HG03520 (cell line): ENCODE data around the gene BCAT1.
"Not testable (repeated sequence)": the region's sequence is repeated elsewhere in the genome, so short reads cannot be mapped to it uniquely, and the experiment has no call there.

Experiments
- ATAC-seq: cut with Tn5 transposase; IDR thresholded peaks from one replicate; pipeline ENCODE4 v1.9.1; 2021; ENCODE audit warnings: mild to moderate bottlenecking, moderate library complexity; ENCODE audit not compliant: unreplicated experiment

The BCAT1 gene

DNA sequence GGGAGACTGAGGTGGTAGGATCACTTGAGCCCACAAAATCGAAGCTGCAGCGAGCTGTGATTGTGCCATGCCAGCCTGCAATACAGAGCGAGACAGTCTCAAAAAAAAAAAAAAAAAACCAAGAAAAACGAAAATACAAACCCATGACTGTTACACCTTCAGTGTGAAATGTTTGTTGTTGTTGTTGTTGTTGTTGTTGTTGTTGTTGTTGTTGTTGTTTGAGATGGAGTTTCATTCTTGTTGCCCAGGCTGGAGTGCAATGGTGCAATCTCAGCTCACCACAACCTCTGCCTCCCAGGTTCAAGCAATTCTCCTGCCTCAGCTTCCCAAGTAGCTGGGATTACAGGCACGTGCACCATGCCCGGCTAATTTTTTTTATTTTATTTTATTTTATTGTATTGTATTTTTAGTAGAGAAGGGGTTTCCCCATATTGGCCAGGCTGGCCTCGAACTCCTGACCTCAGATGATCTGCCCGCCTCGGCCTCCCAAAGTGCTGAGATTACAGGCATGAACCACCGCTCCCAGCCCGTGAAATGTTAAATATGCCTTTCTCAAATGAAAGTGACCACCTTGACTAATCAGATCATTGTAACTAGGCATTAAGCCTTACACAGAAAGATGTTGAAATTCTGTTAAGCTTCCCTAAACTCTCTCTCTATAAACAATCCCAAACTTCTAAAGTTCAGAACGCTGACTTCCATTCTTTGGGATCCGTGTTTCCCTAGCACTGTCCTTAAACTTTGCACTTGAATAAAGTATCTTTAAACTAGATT lies 20.2 kb downstream of the BCAT1 start:
- ATAC-seq, result not testable (repeated sequence)

DNA sequence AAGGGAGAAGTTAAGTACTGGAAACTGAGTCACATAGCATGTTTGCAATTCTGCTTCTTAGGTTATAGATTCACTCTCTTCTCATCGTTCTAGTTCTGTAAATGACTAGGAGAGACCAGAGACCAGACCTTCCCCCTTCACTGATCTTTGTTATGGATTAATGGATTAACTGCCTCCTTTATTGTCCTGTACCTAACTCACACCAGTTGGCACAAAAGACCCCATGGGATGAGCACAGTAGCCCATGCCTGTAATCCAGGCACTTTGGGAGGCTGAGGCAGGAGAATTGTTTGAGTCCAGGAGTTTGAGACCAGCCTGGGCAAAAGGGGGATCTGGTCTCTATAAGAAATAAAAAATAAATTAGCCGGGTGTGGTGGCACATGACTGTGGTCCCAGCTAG lies 20.8 kb downstream of the BCAT1 start:
- no peak for ATAC-seq

DNA sequence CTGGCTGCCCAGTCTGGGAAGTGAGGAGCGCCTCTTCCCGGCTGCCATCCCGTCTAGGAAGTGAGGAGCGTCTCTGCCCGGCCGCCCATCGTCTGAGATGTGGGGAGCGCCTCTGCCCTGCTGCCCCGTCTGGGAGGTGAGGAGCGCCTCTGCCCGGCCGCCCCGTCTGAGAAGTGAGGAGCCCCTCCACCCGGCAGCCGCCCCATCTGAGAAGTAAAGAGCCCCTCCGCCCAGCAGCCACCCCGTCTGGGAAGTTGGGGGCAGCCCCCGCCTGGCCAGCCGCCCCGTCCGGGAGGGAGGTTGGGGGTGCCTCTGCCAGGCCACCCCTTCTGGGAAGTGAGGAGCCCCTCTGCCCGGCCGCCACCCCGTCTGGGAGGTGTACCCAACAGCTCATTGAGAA lies 22.8 kb downstream of the BCAT1 start:
- ATAC-seq, result not testable (repeated sequence)

DNA sequence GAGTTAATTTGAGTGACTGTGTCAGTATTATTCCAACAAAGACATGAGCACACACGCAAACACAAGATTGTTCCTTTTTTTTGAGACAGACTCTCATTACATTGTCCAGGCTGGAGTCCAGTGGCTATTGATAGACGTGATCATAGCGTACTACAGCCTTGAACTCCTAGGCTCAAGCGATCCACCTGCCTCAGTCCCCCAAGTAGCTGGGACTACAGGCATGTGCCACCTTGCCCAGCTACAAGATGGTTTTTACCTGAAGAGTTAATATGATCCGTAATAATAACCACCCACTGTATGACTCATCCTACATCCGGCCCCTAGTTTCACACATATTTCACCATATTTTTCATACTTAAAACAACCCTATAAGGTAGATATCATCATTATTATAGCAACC lies 26.8 kb downstream of the BCAT1 start:
- ATAC-seq, result peak; percentile 69

DNA sequence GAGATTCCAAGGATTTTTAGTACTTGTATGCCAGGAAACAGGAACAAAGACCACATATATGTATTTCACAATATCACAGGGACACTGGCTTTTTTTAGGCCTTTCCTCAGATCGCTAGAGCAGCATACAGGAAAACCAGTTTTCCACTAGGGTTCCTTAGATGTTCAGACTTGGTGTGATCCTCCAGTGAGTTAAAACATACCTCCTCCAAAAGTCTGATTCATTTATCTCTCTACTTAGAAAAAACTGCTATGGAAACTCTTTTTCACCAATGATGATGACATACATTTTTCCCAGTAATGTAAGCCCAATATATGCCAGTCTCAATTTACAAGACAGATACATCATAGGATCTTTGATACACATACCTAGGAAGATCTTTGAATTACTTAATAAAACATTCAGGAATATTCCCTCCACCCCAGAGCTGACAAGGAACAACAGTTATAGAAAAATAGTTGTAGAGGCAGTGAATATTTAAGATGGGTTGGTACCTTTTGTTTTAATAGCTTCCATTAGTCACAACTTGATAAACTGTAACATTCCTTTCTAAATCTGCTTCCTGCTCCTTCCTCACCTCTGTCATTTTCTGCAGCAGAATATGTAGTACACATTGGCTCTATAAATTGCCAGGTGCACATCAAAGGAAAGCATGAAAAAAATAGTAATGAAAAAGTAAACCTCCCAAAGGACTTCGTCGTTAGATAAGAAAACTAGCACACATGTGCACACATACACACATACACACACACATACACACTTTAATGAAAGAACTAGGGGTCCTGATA lies 27.5 kb downstream of the BCAT1 start:
- ATAC-seq, result no peak

DNA sequence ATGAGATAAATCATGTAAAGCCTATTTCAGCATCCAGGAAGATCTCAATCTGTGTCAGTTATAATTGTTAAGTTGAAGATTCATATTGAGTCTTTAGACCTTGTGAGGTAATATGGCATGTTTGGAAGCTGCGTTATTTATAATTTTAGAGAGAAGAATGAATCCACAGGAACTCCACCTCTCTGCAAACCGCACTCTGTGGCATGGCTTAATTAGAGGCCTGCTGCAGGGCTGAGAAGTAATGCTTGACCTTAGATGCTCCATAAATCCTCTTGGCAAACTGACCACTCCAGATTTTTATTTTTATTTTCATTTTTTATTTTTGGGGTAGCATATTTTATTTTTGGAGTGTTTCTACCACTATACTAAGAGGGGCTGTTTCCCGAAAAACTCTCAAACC lies 28.8 kb downstream of the BCAT1 start:
- ATAC-seq, result no peak

DNA sequence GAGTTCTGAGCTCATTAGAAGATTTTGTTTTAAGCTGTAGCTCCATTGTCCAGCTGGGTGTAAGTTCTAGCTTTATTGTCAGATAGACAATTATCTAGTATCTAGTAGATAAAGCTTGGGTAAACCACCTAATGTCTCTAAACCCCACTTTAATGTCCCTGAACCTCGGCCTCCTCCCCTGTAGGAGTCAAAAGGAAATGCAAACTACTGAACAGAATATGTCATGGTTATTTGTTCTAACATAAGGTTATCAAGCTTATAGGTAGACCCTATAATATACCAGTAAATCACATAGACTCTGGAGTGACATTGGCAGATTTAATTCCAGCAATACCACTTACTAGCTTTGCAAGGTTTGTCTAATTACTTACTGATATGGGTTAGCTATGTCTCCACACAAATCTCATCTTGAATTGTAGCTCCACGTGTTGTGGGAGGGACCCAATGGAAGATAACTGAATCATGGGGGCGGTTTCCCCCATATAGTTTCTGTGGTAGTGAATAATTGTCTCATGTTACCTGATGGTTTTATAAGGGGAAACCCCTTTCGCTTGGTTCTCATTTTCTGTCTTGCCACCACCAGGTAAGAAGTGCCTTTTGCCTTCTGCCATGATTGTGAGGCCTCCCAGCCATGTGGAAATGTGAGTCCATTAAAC lies 29.4 kb downstream of the BCAT1 start:
- ATAC-seq, result no peak

DNA sequence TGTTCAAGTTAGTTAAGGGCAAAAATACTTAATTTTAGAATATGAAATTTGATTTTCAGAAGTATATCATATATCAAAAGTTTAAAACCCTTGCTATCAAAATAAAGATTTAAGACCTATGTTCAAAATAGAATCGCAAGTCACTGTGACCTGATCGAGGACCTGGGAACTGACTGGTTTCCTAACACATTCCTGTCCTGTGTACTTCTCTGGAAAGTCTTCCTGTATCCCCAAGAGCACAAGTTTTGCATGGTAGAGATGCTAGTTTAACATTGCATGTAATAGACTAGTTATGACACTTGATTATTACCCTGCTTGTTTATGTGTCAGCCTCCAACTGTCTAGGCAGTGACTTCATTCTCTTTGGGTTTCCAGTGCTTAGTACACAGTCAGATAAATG lies 30.3 kb downstream of the BCAT1 start:
- ATAC-seq, result no peak

DNA sequence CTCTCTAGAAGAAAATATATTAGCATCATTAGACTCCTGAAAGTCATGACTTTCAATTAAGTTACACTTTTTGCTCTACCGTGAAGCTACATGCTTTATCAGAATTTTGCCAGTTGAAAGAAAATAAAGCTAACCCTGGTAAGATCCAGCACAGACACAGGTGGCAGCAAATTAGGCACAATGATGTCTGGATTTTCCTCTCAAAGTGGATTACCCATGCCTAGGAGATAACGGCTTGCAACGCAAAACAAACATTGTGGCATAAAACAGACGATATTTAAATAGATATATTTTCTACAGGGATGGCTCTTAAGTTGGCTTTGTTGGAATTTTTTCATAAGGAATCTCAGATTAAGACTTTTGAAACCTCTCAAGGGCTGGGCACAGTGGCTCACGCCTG lies 33.4 kb downstream of the BCAT1 start:
- no peak for ATAC-seq

DNA sequence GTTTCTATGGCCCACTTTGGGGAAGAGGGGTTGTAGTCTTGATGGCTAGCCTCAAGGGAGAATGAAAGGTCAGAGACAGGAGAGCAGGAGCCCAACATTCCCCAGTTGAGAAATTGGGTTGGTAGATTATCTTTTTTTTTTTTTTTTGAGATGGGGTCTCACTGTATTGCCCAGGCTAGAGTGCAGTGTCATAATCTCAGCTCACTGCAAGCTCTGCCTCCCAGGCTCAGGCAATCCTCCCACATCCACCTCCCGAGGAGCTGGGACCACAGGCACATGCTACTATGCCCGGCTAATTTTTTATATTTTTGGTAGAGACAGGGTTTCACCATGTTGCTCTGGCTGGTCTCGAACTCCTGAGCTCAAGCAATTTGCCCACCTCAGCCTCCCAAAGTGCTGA lies 34.9 kb downstream of the BCAT1 start:
- no peak for ATAC-seq

DNA sequence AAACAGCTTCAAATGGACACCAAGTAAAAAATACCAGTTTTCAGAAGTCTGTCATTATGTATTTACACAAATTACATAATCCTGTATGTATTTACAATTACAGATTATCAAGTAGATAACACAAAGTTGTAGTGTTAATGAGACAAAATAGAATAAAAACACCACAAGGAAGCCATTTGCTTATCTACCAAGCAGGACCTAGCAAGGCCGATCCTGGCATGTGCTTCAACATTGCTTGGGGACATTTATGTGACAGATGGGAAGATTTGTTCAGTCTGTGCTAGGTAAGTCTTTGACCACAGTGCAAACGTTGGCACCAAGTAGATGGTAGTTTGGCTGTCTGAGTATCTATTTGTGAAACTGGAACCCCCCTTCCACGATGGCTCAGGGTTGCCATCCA lies 35.8 kb downstream of the BCAT1 start:
- no peak for ATAC-seq

DNA sequence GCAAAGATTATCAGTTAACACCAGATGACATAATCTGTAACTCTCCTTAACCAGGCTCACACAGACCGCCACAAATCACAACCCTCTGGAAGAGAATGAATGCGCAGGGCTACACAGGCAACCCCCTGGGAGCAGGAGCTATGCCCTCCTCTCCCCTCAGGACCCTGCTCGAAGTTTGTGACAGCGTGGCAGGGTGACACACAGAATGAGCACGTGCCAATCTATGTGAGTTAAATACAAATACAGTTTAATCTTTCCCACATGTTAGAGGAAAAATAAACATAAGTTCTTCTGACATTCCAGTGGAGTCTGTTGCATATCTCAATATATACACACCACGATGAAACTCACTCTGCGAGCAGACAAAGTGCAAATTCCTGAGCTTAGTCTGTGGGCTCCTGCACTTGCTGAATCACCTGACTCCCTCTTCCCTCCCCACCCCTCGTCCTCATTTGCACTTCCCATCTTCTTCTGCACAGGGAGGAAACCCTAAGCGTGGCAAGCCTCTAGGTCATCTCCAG lies 37.6 kb downstream of the BCAT1 start:
- no peak for ATAC-seq

DNA sequence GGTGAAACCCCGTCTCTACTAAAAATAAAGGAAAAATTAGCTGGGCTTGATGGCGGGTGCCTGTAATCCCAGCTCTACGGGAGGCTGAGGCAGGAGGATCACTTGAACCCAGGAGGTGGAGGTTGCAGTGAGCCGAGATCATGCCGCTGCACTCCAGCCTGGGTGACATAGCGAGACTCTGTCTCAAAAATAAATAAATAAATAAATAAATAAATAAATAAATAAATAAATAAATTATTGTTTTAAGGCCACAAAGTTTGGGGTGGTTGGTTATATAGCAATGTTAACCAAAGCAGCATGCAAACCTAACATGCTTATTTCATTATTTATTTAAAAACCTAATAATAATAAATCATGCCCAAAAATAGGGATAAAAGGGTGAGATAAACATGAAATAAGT lies 38.7 kb downstream of the BCAT1 start:
- ATAC-seq, result not testable (repeated sequence)

DNA sequence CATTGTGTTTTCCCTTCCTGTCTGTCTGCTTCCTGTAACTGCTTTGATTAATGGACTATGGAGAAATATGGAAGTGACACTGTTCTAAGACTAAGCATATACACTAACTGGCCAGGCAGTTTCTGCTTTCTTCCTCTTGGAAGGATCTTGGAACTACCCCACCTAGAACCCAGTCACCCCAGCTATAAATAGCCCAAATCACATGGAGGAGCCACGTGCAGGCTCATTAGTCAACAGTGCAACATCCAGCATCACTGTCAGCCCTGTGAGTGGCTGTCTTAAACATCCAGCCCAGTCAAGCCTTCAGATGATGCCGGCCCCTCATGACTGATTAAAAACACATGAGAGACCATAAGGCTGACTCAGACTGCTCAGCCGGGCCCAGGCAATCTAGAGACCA lies 39.2 kb downstream of the BCAT1 start:
- no peak for ATAC-seq

DNA sequence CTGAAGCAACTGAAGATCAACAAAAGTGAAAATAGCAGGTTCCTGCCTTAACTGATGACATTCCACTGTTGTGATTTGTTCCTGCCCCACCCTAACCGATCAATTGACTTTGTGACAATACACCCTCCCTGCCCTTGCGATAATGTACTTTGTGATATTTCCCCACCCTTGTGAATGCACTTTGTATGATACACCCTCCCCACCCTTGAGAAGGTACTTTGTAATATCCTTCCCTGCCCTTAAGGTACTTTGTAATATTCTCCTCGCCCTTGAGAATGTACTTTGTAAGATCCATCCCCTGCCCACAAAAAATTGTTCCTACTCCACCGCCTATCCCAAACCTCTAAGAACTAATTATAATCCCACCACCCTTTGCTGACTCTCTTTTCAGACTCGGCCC lies 41.4 kb downstream of the BCAT1 start:
- ATAC-seq, result no peak

DNA sequence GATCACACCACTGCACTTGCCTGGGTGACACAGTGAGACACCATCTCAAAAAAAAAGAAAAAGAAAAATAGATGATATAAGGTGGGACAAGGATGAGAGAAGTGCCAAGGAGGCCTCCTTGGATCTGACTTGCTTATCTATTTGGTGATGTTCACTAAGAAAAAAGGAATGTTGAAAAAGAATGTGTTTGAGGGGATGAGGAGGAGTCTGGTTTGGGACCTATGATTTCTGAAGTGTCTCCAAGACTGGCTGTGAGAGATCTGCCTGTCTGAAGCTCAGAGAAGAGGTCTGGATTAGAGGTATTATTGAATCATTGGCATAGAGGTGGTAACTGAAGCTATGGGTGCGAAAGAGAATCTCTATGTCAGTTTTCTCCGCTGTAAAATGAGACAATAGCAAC lies 42.8 kb downstream of the BCAT1 start:
- ATAC-seq, result no peak

DNA sequence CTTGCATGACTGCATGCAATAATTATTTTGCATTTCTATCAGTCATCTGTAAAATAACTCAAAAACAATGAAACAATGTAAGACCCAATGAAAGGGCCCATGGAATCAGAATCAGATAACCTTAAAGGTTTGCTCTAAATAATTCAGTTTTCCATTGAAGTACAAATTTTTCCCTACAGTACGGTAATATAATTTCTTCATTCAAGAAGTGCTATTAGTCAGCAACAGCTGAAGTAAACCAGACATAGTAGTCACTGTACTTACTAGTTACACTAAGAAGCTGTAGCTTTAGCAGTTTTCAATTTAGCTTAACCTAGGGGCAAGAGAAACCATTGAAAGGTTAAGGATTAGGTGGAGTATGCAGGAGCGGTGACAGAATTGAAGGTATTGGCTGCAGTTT lies 43.5 kb downstream of the BCAT1 start:
- no peak for ATAC-seq

DNA sequence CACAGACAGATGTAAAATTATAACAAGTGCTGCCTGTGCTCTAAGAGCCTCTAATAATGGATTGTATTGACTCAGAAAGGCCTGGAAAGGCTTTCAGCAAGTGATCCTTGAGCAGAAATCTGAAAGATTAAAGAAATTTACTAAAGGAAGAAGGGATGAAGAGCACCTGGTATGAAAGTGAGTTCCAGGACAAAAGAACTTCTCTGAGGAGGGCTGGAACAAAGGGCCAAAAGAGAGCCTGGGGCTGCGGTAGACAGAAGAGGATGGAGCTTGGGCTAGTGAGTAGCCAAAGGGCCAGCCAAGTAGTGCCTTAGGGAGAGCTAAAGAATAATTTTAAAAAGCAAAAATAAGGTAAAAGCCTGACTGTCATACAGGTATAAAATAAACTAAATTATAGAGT lies 44.0 kb downstream of the BCAT1 start:
- ATAC-seq, result no peak

DNA sequence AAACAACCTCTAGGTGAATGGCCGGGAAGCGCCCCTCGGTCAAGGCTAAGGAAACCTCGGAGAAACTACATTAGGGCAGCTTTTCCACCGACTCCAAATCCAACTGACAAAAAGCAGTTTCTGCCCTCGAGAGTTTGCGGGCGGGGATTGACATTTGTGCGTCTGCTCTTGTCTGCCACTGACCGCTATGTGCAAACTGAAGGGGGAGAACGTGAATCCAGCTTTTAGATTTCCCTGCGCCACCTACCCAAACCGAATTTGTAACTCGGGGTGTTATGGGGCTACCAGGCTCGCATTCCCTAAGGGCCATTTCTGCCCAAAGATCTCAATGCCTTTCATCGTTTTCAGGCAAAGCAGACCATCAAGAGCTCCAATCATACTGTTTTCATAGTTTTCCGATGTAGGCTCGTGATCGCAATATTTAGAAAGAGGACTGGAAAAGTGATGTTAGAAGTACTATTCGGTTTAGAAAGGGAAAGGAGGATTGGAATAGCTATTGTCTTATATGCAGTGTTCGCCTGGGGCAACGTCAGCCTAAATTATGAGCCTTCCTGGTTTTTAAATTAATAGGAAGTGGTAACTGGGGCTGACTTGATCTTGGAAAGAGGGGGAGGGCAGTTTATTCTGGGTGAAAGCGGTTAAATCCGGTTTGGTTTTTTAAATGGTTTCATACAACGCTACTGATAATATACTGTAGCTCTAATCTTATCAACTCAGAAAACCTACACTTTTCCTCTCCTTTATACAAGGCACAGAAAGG lies 45.4 kb downstream of the BCAT1 start:
- no peak for ATAC-seq

DNA sequence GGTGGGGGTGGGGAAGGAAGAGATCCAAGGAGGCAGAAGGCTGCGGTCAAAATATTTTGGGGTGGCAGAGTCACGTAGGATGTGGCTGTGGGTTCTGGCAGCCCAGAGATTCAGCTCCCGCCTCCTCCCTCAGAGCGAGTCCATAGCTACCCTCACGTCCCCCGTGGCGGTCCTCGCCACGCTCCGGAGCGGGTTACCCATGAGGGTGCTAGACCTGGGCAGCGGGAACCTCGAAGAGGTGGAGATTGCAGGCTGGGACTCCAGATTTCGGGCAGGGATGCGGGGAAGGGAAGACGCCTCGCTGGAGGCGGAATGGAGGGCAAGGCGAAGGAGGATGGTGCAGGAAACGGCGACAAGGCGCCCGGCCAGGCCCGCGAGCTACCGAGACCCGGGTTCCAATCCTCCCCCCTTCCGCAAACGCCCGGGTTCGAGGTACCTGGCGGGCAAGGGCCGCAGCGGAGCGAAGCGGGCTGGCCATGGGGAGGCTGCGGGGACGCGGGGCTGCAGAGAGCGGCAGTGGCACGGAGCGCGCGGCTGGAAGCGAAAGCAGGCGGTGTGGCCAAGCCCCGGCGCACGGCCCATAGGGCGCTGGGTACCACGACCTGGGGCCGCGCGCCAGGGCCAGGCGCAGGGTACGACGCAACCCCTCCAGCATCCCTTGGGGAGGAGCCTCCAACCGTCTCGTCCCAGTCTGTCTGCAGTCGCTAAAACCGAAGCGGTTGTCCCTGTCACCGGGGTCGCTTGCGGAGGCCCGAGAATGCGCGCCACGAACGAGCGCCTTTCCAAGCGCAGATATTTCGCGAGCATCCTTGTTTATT lies 46.2 kb downstream of the BCAT1 start:
- peak; percentile 43 for ATAC-seq
